ENCODE results near the gene RGS16.

Gene RGS16

DNA sequence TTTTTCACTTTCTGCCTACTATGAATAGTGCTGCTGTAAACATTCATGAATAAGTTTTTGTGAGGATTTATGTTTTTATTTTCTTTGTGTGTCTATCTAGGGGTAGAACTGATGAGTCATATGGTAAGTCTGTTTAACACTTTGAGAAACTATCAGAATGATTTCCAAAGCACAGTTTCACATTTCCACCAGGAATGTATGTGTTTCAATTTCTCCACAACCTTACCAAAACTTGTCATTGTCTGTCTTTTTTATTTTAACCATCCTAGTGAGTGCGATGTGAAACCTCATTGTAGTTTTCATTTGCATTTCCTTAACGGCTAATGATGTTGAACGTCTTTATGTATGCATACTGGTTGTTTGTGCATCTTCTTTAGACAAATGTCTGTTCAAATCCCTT lies 38.7 kb downstream of the RGS16 start:
- no peak overlapping the region for H3K27ac ChIP-seq
- no peak overlapping the region for H3K4me3 ChIP-seq (ENCODE audit: low read depth in 1 of 2, low read length in 1 of 2)
- H3K9me3 ChIP-seq: no peaks in the 10 kb centered on the region
- no peaks in the 10 kb centered on the region for H3K27me3 ChIP-seq
- no peaks in the 10 kb centered on the region for H3K36me3 ChIP-seq
- TF ChIP-seq, protein P1, sequence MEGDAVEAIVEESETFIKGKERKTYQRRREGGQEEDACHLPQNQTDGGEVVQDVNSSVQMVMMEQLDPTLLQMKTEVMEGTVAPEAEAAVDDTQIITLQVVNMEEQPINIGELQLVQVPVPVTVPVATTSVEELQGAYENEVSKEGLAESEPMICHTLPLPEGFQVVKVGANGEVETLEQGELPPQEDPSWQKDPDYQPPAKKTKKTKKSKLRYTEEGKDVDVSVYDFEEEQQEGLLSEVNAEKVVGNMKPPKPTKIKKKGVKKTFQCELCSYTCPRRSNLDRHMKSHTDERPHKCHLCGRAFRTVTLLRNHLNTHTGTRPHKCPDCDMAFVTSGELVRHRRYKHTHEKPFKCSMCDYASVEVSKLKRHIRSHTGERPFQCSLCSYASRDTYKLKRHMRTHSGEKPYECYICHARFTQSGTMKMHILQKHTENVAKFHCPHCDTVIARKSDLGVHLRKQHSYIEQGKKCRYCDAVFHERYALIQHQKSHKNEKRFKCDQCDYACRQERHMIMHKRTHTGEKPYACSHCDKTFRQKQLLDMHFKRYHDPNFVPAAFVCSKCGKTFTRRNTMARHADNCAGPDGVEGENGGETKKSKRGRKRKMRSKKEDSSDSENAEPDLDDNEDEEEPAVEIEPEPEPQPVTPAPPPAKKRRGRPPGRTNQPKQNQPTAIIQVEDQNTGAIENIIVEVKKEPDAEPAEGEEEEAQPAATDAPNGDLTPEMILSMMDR (IDR thresholded peaks at IDR 0.05): no peak
- no peaks in the 10 kb centered on the region for H3K4me1 ChIP-seq (ENCODE audit: control insufficient read depth in 1 of 2, insufficient read depth in 1 of 2, low read depth in 1 of 2, low read length in 1 of 2)

DNA sequence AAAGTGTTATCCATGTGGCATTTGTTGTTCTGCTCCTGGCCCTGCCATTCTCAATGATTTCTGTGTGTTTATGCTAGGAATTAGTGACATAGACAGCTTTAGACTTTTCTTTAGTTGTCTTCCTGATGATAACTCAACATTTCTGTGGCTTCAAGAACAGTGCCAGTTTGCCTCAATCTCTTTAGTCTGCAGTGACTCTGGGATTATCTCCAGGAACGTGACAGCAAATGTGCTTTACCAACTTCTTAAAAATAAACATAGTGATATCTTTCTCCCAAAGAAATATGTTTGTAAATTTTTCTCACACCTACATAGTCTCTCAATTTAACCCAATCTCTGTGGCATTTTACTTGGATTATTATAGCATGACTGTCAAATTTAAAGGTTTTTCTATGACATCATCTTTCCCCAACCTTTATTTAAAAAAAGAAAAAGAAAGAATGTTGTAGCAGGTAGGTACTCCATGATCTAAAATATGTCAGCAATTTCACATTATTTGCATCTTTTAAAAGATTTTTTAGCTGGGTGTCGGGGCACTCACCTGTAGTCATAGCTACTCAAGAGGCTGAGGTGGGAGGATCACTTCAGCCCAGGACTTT lies 39.7 kb downstream of the RGS16 start:
- H3K27ac ChIP-seq: no peak overlapping the region
- TF ChIP-seq, protein P1 (IDR thresholded peaks at IDR 0.05): no peak
- no peaks in the 10 kb centered on the region for H3K36me3 ChIP-seq
- H3K4me3 ChIP-seq (ENCODE audit: low read depth in 1 of 2, low read length in 1 of 2): no peak overlapping the region
- H3K4me1 ChIP-seq (ENCODE audit: control insufficient read depth in 1 of 2, insufficient read depth in 1 of 2, low read depth in 1 of 2, low read length in 1 of 2): no peaks in the 10 kb centered on the region
- no peaks in the 10 kb centered on the region for H3K9me3 ChIP-seq
- H3K27me3 ChIP-seq: no peaks in the 10 kb centered on the region

DNA sequence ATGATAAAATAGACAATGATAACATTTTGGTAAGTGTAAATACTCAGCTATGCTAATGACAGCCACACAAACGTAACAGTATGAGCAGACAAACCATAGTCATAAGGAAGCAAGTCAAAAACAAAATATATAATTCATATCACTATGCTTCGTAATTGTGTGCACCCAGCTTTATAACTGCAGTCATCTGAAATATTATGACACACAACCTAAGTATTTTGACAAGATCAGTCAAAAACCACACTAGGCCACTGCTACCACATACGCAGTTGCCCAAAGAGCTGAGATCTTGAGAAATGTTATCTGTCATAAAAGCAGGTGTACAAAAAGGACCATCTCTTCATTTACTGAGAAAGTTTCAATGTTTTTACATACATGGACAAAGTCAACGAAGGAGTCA lies 41.1 kb downstream of the RGS16 start:
- H3K36me3 ChIP-seq: no peaks in the 10 kb centered on the region
- no peak overlapping the region for H3K27ac ChIP-seq
- H3K4me1 ChIP-seq (ENCODE audit: control insufficient read depth in 1 of 2, insufficient read depth in 1 of 2, low read depth in 1 of 2, low read length in 1 of 2): no peaks in the 10 kb centered on the region
- no peaks in the 10 kb centered on the region for H3K9me3 ChIP-seq
- TF ChIP-seq, protein P1 (IDR thresholded peaks at IDR 0.05): no peak
- no peak overlapping the region for H3K4me3 ChIP-seq (ENCODE audit: low read depth in 1 of 2, low read length in 1 of 2)
- H3K27me3 ChIP-seq: no peaks in the 10 kb centered on the region

DNA sequence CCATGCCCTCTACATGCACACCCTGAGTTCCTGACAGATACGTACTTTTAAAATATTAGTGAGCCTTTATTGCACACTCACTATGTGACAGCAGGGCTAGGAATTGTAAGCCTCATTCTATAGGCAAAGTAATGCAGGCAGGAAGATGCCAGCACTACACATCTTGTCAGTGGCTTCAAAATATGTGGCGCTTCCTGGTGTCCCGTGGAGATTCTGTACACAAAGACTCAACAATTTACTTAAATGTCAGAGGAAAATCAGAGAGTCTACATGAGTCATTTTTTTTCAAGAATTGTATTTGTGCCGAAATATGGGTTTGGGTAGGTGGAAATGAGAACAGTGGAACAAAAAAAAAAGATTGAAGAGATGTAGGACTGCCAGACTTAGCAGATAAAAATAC lies 42.7 kb downstream of the RGS16 start:
- Histone ChIP-seq H3K27ac (no peak overlapping the region), H3K9me3 (no peaks in the 10 kb centered on the region), H3K4me1 (ENCODE audit: control insufficient read depth in 1 of 2, insufficient read depth in 1 of 2, low read depth in 1 of 2, low read length in 1 of 2) (no peaks in the 10 kb centered on the region), H3K36me3 (no peaks in the 10 kb centered on the region), H3K4me3 (ENCODE audit: low read depth in 1 of 2, low read length in 1 of 2) (no peak overlapping the region), H3K27me3 (no peaks in the 10 kb centered on the region)
- TF ChIP-seq, protein P1 (IDR thresholded peaks at IDR 0.05): no peak

DNA sequence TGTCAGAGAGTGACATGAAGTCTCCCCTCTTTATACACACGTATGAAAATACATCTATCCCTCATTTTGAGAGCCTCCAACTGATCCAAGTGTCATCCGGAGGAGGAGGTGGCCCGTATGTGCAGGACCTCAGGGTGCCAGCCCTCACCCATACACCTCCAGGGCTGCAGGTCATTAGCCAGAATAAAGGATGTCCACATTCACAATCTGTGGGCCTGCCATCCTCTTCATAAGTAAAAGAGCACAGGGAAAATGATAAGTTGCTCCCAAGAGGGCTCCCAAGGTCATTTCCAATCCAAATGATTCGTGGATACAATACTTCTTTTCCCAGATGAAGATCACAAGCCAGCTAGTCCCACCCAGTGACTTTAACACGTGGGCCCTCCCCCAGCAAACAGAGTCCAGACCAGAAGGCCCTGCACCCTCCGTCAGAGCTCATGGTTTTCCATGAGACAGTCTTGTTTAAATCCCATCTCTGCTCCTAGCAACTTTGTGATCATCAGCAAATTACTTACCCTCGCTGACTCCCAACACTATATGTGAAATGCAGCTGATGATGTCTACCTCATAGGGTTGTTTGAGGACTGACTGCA lies 43.7 kb downstream of the RGS16 start:
- Histone ChIP-seq H3K36me3 (no peaks in the 10 kb centered on the region), H3K27me3 (no peaks in the 10 kb centered on the region), H3K27ac (no peak overlapping the region), H3K4me3 (ENCODE audit: low read depth in 1 of 2, low read length in 1 of 2) (no peak overlapping the region), H3K9me3 (no peaks in the 10 kb centered on the region), H3K4me1 (ENCODE audit: control insufficient read depth in 1 of 2, insufficient read depth in 1 of 2, low read depth in 1 of 2, low read length in 1 of 2) (no peaks in the 10 kb centered on the region)
- TF ChIP-seq, protein P1 (IDR thresholded peaks at IDR 0.05): no peak

All from neutrophil (primary cell).